ENCODE data around the gene GPD2.
A peak's percentile ranks its signal among the peaks of the same experiment; 100 is the strongest.

Gene GPD2

GRCh38 chr2:156399950-156400705 is 36.1 kb upstream of the GPD2 start (continued):
- peak; percentile 22; the same call in 1 of the 2 replicates for TF ChIP-seq ZBTB11 (tag by site-specific recombination; conservative IDR thresholded peaks at IDR 0.05; ENCODE audit: low read depth)
- TF ChIP-seq, protein P1, sequence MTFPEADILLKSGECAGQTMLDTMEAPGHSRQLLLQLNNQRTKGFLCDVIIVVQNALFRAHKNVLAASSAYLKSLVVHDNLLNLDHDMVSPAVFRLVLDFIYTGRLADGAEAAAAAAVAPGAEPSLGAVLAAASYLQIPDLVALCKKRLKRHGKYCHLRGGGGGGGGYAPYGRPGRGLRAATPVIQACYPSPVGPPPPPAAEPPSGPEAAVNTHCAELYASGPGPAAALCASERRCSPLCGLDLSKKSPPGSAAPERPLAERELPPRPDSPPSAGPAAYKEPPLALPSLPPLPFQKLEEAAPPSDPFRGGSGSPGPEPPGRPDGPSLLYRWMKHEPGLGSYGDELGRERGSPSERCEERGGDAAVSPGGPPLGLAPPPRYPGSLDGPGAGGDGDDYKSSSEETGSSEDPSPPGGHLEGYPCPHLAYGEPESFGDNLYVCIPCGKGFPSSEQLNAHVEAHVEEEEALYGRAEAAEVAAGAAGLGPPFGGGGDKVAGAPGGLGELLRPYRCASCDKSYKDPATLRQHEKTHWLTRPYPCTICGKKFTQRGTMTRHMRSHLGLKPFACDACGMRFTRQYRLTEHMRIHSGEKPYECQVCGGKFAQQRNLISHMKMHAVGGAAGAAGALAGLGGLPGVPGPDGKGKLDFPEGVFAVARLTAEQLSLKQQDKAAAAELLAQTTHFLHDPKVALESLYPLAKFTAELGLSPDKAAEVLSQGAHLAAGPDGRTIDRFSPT (tag by site-specific recombination; IDR thresholded peaks at IDR 0.05): peak; percentile 78
- TF ChIP-seq, protein P2, sequence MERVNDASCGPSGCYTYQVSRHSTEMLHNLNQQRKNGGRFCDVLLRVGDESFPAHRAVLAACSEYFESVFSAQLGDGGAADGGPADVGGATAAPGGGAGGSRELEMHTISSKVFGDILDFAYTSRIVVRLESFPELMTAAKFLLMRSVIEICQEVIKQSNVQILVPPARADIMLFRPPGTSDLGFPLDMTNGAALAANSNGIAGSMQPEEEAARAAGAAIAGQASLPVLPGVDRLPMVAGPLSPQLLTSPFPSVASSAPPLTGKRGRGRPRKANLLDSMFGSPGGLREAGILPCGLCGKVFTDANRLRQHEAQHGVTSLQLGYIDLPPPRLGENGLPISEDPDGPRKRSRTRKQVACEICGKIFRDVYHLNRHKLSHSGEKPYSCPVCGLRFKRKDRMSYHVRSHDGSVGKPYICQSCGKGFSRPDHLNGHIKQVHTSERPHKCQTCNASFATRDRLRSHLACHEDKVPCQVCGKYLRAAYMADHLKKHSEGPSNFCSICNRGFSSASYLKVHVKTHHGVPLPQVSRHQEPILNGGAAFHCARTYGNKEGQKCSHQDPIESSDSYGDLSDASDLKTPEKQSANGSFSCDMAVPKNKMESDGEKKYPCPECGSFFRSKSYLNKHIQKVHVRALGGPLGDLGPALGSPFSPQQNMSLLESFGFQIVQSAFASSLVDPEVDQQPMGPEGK (tag by site-specific recombination; IDR thresholded peaks at IDR 0.05): peak; percentile 54
- 0 out of 2 replicates have a peak, but pooled peaks have one; percentile 51 for TF ChIP-seq ZBTB6 (tag by site-specific recombination; IDR thresholded peaks at IDR 0.05)
- TF ChIP-seq MZF1 (tag by site-specific recombination; IDR thresholded peaks at IDR 0.05; ENCODE audit: borderline replicate concordance): peak; percentile 33; the same call in 1 of the 2 replicates
- peak; percentile 43; the same call in 1 of the 2 replicates for TF ChIP-seq ZEB2 (tag by site-specific recombination; IDR thresholded peaks at IDR 0.05)
- TF ChIP-seq ZNF335 (tag by site-specific recombination; conservative IDR thresholded peaks at IDR 0.05): peak; percentile 80
- TF ChIP-seq ZIC2 (tag by site-specific recombination; IDR thresholded peaks at IDR 0.05): peak; percentile 37
- peak; percentile 88 for TF ChIP-seq ZBTB20 (tag by site-specific recombination; IDR thresholded peaks at IDR 0.05)
- TF ChIP-seq PBX3 (CRISPR knock-in tag; IDR thresholded peaks at IDR 0.05): 0 out of 2 replicates have a peak, but pooled peaks have one; percentile 28
- TF ChIP-seq GLIS2 (tag by site-specific recombination; IDR thresholded peaks at IDR 0.05): peak; percentile 56; the same call in 1 of the 2 replicates

DNA sequence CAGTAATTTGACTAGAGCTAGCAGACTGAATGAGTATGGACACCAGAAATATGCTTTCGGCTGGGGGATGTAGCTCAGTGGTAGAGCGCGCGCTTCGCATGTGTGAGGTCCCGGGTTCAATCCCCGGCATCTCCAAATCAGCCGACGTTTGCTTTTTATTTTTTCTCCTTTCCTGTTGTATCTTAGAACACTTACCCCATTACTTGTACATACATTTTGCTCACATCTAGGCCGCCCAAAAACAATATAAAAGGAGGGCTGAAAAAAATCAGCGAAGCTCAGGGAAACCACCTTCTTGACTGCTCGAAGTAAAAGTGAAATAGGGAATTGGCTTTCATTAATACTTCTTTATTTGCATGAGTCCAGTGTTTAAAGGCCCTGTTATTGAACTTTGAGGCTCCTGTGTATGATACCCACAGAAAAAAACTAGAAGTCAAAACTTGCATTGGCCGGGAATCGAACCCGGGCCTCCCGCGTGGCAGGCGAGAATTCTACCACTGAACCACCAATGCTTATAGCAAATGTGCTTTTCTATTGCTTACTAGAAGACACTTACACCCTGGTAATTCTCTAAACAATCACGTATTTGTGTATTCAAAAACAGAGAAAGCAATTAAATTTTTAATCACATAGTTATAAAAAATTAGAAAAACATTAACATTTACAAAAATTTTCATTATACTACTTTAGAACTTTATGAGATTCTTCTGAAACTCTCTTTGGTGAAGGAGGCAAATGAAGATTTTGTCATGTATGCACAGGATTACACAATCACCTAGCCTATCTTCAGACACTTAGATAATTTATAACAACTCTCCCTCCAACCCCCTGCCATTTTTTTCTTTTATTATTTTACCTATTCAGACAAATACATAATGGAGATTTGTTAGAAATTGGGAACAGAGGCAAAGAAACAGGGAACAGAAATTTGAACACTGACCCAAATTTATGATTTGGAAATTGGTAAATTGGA is 35.2 kb upstream of the GPD2 start:
- H3K4me1 ChIP-seq (ENCODE audit: control insufficient read depth, insufficient read depth, low read length): no peaks in the 10 kb centered on the region
- H3K9me3 ChIP-seq (ENCODE audit: control insufficient read depth, insufficient read depth, low read depth, low read length): no peaks in the 10 kb centered on the region
- ChIA-PET POLR2A (interaction anchor here (1.7 to 2.2 kb wide), 2 partner anchors 59 to 66 kb away, joined by 11 to 19 read pairs; no protein-coding TSS in a partner anchor), CTCF (interaction anchor here (0.9 to 1.6 kb wide), 3 partner anchors 56 to 189 kb away, joined by 3 to 17 read pairs (median 3); no protein-coding TSS in a partner anchor)
- peak overlapping the region; percentile 77 for H3K4me3 ChIP-seq (ENCODE audit: low read depth, low read length)
- H3K27ac ChIP-seq (ENCODE audit: extremely low read depth, low read depth, low read length): peak overlapping the region; percentile 6; the same call in 1 of the 2 replicates
- no peaks in the 10 kb centered on the region for H3K36me3 ChIP-seq (ENCODE audit: control insufficient read depth in 2 of 2, insufficient read depth in 1 of 2, low read length in 2 of 2)
- TF ChIP-seq ZNF423 (tag by site-specific recombination; IDR thresholded peaks at IDR 0.05) (no peak), ZNF37A (tag by site-specific recombination; IDR thresholded peaks at IDR 0.05) (no peak), ZSCAN30 (tag by site-specific recombination; IDR thresholded peaks at IDR 0.05) (peak; percentile 24; the same call in 1 of the 2 replicates), ZNF324 (tag by site-specific recombination; IDR thresholded peaks at IDR 0.05) (no peak), ZFHX2 (tag by site-specific recombination; conservative IDR thresholded peaks at IDR 0.05) (no peak)
- TF ChIP-seq, protein P3, sequence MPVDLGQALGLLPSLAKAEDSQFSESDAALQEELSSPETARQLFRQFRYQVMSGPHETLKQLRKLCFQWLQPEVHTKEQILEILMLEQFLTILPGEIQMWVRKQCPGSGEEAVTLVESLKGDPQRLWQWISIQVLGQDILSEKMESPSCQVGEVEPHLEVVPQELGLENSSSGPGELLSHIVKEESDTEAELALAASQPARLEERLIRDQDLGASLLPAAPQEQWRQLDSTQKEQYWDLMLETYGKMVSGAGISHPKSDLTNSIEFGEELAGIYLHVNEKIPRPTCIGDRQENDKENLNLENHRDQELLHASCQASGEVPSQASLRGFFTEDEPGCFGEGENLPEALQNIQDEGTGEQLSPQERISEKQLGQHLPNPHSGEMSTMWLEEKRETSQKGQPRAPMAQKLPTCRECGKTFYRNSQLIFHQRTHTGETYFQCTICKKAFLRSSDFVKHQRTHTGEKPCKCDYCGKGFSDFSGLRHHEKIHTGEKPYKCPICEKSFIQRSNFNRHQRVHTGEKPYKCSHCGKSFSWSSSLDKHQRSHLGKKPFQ (tag by site-specific recombination; IDR thresholded peaks at IDR 0.05): no peak
